Caco-2 (cell line): ENCODE measurements around the gene TTC32. TPM values are rescaled to one million over a fixed set of nuclear protein-coding genes. Genes with fewer than 3 reads are reported as not detected.

Experiments used
- Bru-seq: library from RNA; stranded (reverse); fragments of 400-500 nt; gene quantifications from one replicate; lab custom pipeline; 2021; lab: Mats Ljungman, UMichigan
- BruChase-seq, 2 experiments: library from RNA; stranded (reverse); fragments of 400-500 nt; gene quantifications; one replicate each; lab custom pipeline; 2021; lab: Mats Ljungman, UMichigan
- BruUV-seq: library from RNA; stranded (reverse); fragments of 400-500 nt; replicated peaks from 2 replicates; lab custom pipeline; 2021; lab: Mats Ljungman, UMichigan
- CTCF ChIA-PET: fragments of 300-600 bp; sonication (Branson Sonifier 250); formaldehyde crosslinking; loops from one replicate; lab custom pipeline; 2022; ENCODE audit warnings: antibody characterized with exemption; lab: Charles Lee
- POLR2A ChIA-PET: fragments of 300-600 bp; sonication (Branson Sonifier 250); formaldehyde crosslinking; loops from one replicate; lab custom pipeline; 2022; ENCODE audit warnings: antibody characterized with exemption; lab: Charles Lee
- DNase-seq, 2 experiments: peaks; one replicate each; pipeline versions ENCODE4 v3.0.0 to v3.0.0-alpha.2; 2020 to 2022
- H3K27me3 ChIP-seq: replicated peaks from 2 replicates; pipeline ENCODE4 v1.6.0; 2011; ENCODE audit warnings: low read length; ENCODE audit not compliant: control insufficient read depth, insufficient read depth
- H3K36me3 ChIP-seq: 2 replicates; pipeline ENCODE4 v1.5.1; 2011; ENCODE audit warnings: low read length; ENCODE audit not compliant: control insufficient read depth, insufficient read depth
- H3K4me1 ChIP-seq: fragments of 250-450 bp; sonication (Bioruptor Pico); 2 replicates; pipeline ENCODE4 v1.5.1; 2020; ENCODE audit warnings: mild to moderate bottlenecking
- H3K4me3 ChIP-seq: 2 replicates; pipeline ENCODE4 v1.5.1; 2011; ENCODE audit warnings: low read depth, mild to moderate bottlenecking, control low read depth, low read length
- H3K9me3 ChIP-seq: fragments of 250-450 bp; sonication (Bioruptor Pico); 2 replicates; pipeline ENCODE4 v1.5.1; 2020; ENCODE audit warnings: mild to moderate bottlenecking, moderate library complexity
- H3K27ac Mint-ChIP-seq: one replicate; pipeline ENCODE4 v1.8.0; 2022; ENCODE audit warnings: mixed read lengths; ENCODE audit not compliant: unreplicated experiment
- H3K27me3 Mint-ChIP-seq: one replicate; pipeline ENCODE4 v1.8.0; 2022; ENCODE audit warnings: mixed read lengths; ENCODE audit not compliant: insufficient read depth, unreplicated experiment
- H3K36me3 Mint-ChIP-seq: one replicate; pipeline ENCODE4 v1.8.0; 2022; ENCODE audit warnings: mild to moderate bottlenecking, mixed read lengths; ENCODE audit not compliant: insufficient read depth, unreplicated experiment
- H3K4me1 Mint-ChIP-seq: one replicate; pipeline ENCODE4 v1.8.0; 2022; ENCODE audit warnings: low read depth, mixed read lengths; ENCODE audit not compliant: unreplicated experiment
- H3K4me3 Mint-ChIP-seq: one replicate; pipeline ENCODE4 v1.8.0; 2022; ENCODE audit warnings: mild to moderate bottlenecking, moderate library complexity, mixed read lengths; ENCODE audit not compliant: unreplicated experiment
- H3K9me3 Mint-ChIP-seq: one replicate; pipeline ENCODE4 v1.8.0; 2022; ENCODE audit warnings: mixed read lengths; ENCODE audit not compliant: unreplicated experiment
- intact Hi-C: fragments of 100-400 bp; cut with micrococcal nuclease; formaldehyde crosslinking; loops from one replicate; pipeline ENCODE4 v1.10.0; 2022; ENCODE audit not compliant: unreplicated experiment
- long read RNA-seq: library from polyadenylated mRNA; stranded (forward); transcript quantifications from one replicate; pipeline ENCODE4 v2.0.0, GENCODE V29; 2022
- total RNA-seq: library from RNA; stranded (reverse); gene quantifications from 2 replicates; pipeline ENCODE4 v1.2.3, GENCODE V29; 2022
- TF ChIP-seq, protein P1 (sequence below), 2 experiments: fragments of 200-600 bp in 1 of 2; IDR thresholded peaks; 1 replicate in 1 of 2; 2 replicates in 1 of 2; pipeline versions ENCODE4 v1.5.1 to v1.8.0; 2011 to 2022; ENCODE audit warnings: antibody characterized with exemption in 1 of 2, control low read depth in 1 of 2, inconsistent platforms in 1 of 2, low read depth in 1 of 2, low read length in 1 of 2, mild to moderate bottlenecking in 1 of 2, moderate library complexity in 1 of 2; ENCODE audit not compliant: insufficient read depth in 1 of 2, severe bottlenecking in 1 of 2, unreplicated experiment in 1 of 2

Gene TTC32
- 15.5 and 16.8 TPM in 2 replicates for total RNA-seq
- Bru-seq, nascent RNA = percentile 90 among the genes with signal in this experiment
- percentile 83 among the genes with signal in this experiment for BruChase-seq, experiment 1, labeled RNA remaining after a 2-hour chase
- BruChase-seq, experiment 2, labeled RNA remaining after a 6-hour chase = percentile 75 among the genes with signal in this experiment
- long read RNA-seq, transcript TTC32-201 (3 exons, 822 nt) = major isoform, 6 of 16 reads
- long read RNA-seq, partial matches to known transcripts = 0 of 16 reads
- long read RNA-seq, other reads (novel, unspliced or antisense) = 9 of 16 reads

DNA sequence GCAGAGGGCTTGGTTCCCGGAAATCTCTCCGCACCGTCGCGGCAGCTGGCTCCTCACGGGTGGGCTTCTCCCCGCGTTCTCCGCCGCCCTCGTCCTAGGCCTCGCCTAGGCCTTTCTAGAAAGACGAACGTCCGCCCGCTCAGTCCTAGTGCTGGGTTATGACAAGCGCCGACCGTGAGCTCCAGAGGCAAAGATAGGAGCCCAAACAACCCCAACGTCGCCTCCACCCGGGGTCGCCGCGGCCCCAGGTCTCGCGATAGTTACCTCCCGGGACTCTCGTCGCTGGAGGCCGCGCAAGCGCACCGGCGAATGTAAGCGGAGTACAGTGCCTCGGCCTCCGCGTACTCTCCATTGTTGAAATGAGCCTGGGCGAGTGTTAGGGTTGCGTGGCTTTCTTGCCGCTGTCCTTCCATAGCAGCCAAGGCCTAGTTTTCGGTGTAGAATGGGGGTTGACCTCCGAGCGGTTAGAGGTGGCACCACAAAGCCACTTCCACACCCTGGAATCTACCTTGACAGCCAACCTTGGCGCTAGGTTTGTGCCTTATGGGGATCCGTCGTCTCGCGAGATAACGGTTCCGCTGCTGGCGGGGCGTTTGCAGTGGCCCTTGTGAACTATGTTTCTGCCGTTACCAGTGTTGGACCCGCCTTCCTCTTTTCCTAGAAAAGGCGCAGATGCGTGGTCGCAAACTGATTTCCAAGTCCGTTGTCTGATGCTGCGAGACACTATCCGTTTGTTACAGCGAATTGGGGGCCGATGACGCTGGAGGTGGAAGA, at the start of gene TTC32:
Gene TTC32, minus strand, starts transcription at position 542 of the 774 bp plus-strand sequence. Its CDS starts 129 bp downstream, at position 413.
- no peaks in the 10 kb centered on the region for H3K36me3 ChIP-seq
- no peaks in the 10 kb centered on the region for H3K27me3 Mint-ChIP-seq
- intact Hi-C loops = loop anchor here (2.0 kb wide), 2 partner anchors 31 to 191 kb away; no protein-coding TSS in a partner anchor
- BruUV-seq = no TSS peak
- H3K27me3 ChIP-seq = no peaks in the 10 kb centered on the region
- ChIA-PET CTCF (interaction anchor here (0.6 kb wide), 1 partner anchor 389 kb away, joined by 3 read pairs; no protein-coding TSS in a partner anchor), POLR2A (interaction anchor here (0.6 kb wide), 1 partner anchor 32 kb away, joined by 4 read pairs; no protein-coding TSS in a partner anchor)
- DNase-seq = peak; percentile 95 to 96
- TF ChIP-seq, protein P1, sequence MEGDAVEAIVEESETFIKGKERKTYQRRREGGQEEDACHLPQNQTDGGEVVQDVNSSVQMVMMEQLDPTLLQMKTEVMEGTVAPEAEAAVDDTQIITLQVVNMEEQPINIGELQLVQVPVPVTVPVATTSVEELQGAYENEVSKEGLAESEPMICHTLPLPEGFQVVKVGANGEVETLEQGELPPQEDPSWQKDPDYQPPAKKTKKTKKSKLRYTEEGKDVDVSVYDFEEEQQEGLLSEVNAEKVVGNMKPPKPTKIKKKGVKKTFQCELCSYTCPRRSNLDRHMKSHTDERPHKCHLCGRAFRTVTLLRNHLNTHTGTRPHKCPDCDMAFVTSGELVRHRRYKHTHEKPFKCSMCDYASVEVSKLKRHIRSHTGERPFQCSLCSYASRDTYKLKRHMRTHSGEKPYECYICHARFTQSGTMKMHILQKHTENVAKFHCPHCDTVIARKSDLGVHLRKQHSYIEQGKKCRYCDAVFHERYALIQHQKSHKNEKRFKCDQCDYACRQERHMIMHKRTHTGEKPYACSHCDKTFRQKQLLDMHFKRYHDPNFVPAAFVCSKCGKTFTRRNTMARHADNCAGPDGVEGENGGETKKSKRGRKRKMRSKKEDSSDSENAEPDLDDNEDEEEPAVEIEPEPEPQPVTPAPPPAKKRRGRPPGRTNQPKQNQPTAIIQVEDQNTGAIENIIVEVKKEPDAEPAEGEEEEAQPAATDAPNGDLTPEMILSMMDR (IDR thresholded peaks at IDR 0.05; ENCODE audit: insufficient read depth in 1 of 2, low read depth in 1 of 2, low read length in 1 of 2, severe bottlenecking in 1 of 2, unreplicated experiment in 1 of 2) = peak in 1 of 2 experiments; percentile 26
- peaks cover 21% of the 10 kb centered on the region for H3K36me3 Mint-ChIP-seq
- H3K4me1 Mint-ChIP-seq = peaks cover 12% of the 10 kb centered on the region
- peak within 1 kb of the TSS; percentile 81 for H3K4me3 Mint-ChIP-seq
- H3K4me3 ChIP-seq = peak within 1 kb of the TSS; percentile 61
- H3K27ac Mint-ChIP-seq = peak within 1 kb of the TSS; percentile 96
- no peaks in the 10 kb centered on the region for H3K9me3 ChIP-seq
- no peaks in the 10 kb centered on the region for H3K4me1 ChIP-seq
- no peaks in the 10 kb centered on the region for H3K9me3 Mint-ChIP-seq

- Mint-ChIP-seq H3K27me3 (no peaks in the 10 kb centered on the region), H3K4me1 (no peaks in the 10 kb centered on the region), H3K36me3 (no peaks in the 10 kb centered on the region), H3K4me3 (no peak overlapping the region), H3K9me3 (no peaks in the 10 kb centered on the region), H3K27ac (no peak overlapping the region)
- intact Hi-C loops = no loop called here
- H3K4me1 ChIP-seq = no peaks in the 10 kb centered on the region
- H3K9me3 ChIP-seq = no peaks in the 10 kb centered on the region
- DNase-seq = no peak
- ChIA-PET CTCF (interaction anchor here (0.7 kb wide), 1 partner anchor 166 kb away, joined by 3 read pairs; no protein-coding TSS in a partner anchor), POLR2A (no interaction called here)
- no peak overlapping the region for H3K4me3 ChIP-seq
- no TSS peak for BruUV-seq
- TF ChIP-seq, protein P1 (IDR thresholded peaks at IDR 0.05; ENCODE audit: insufficient read depth in 1 of 2, low read depth in 1 of 2, low read length in 1 of 2, severe bottlenecking in 1 of 2, unreplicated experiment in 1 of 2) = no peak
- H3K27me3 ChIP-seq = no peaks in the 10 kb centered on the region
- H3K36me3 ChIP-seq = no peaks in the 10 kb centered on the region
Observed at GRCh38 chr2:19949071-19949470, 47.3 kb upstream of the TTC32 start.
